K562 (cell line): ENCODE measurements around the gene AP1M2. TPM values are rescaled to one million over a fixed set of nuclear protein-coding genes. Genes with fewer than 3 reads are reported as not detected.

Experiments
- ATAC-seq: fragments of 200-7000 bp; cut with Tn5 transposase; 3 replicates; pipeline ENCODE4 v1.9.1; 2020; ENCODE audit warnings: moderate library complexity
- BruUV-seq: library from RNA; stranded (reverse); fragments of 400-500 nt; replicated peaks from 2 replicates; lab custom pipeline; 2021; lab: Mats Ljungman, UMichigan
- CTCF ChIA-PET: fragments of 300-600 bp; formaldehyde crosslinking; extraction: SDS; loops from one replicate; lab custom pipeline; 2021; ENCODE audit warnings: low intra/inter-chr PET ratio; lab: Yijun Ruan, JAX
- POLR2A ChIA-PET: fragments of 300-600, 350-650 bp; sonication (Branson Sonifier 250); formaldehyde crosslinking; extraction: SDS; loops from one replicate; lab custom pipeline; 2021; ENCODE audit warnings: antibody characterized with exemption, inconsistent platforms; lab: Yijun Ruan, JAX
- DNase-seq, 4 experiments: peaks; one replicate each; pipeline versions ENCODE4 v3.0.0 to v3.0.0-alpha.2; 2011 to 2018; ENCODE audit warnings: low spot score in 3 of 4, mixed read lengths in 3 of 4; ENCODE audit errors: extremely low read depth in 1 of 4
- FAIRE-seq: peaks from 2 replicates; lab custom pipeline; 2011; peaks lifted over from hg19 to GRCh38; lab: Jason Lieb, UNC
- H2AFZ ChIP-seq: 2 replicates; pipeline ENCODE4 v1.6.0; 2011; ENCODE audit warnings: low read depth, low read length, control low read depth, inconsistent platforms
- H3K27ac ChIP-seq: fragments of 200-600 bp; 3 replicates; pipeline ENCODE4 v1.8.0; 2011; ENCODE audit warnings: low read depth, mild to moderate bottlenecking, control low read depth, inconsistent platforms, low read length, moderate library complexity, mixed read lengths; ENCODE audit errors: extremely low read depth
- H3K27me3 ChIP-seq, 2 experiments: fragments of 300-600 bp in 1 of 2; 2 replicates in 1 of 2; 3 replicates in 1 of 2; pipeline versions ENCODE4 v1.6.0 to v1.8.0; 2011; ENCODE audit warnings: inconsistent platforms in 2 of 2, low read length in 2 of 2, mild to moderate bottlenecking in 1 of 2, mixed read lengths in 1 of 2, moderate library complexity in 1 of 2; ENCODE audit not compliant: control insufficient read depth in 2 of 2, insufficient read depth in 2 of 2
- H3K36me3 ChIP-seq: fragments of 300-600 bp; 3 replicates; pipeline ENCODE4 v1.8.0; 2011; ENCODE audit warnings: mild to moderate bottlenecking, low read length, inconsistent platforms; ENCODE audit not compliant: control insufficient read depth, insufficient read depth
- H3K4me1 ChIP-seq, 2 experiments: fragments of 200-600 bp in 1 of 2; replicated peaks in 1 of 2; 2 replicates in 1 of 2; 3 replicates in 1 of 2; pipeline versions ENCODE4 v1.5.1 to v1.8.0; 2011; ENCODE audit warnings: inconsistent platforms in 2 of 2, low read length in 2 of 2, mild to moderate bottlenecking in 1 of 2, mixed read lengths in 1 of 2, moderate library complexity in 1 of 2; ENCODE audit not compliant: control insufficient read depth in 2 of 2, insufficient read depth in 2 of 2
- H3K4me2 ChIP-seq: 2 replicates; pipeline ENCODE4 v1.6.1; 2011; ENCODE audit warnings: low read length, control low read depth, inconsistent platforms, mixed read lengths; ENCODE audit not compliant: insufficient read depth
- H3K4me3 ChIP-seq: fragments of 200-600 bp; sonication (generic), shearing (Covaris generic); 2 replicates; pipeline ENCODE4 v1.5.1; 2016; ENCODE audit warnings: control low read depth, inconsistent platforms
- H3K79me2 ChIP-seq: fragments of 200-600 bp; 3 replicates; pipeline ENCODE4 v1.8.0; 2011; ENCODE audit warnings: low read length, inconsistent platforms; ENCODE audit not compliant: control insufficient read depth, insufficient read depth
- H3K9ac ChIP-seq, 2 experiments: 2 replicates each; pipeline versions ENCODE4 v1.6.0 to v1.6.1; 2011; ENCODE audit warnings: low read depth in 2 of 2, low read length in 2 of 2, control low read depth in 1 of 2, inconsistent platforms in 1 of 2, mild to moderate bottlenecking in 1 of 2, mixed read lengths in 1 of 2; ENCODE audit not compliant: insufficient read depth in 1 of 2
- H3K9me1 ChIP-seq: one replicate; pipeline ENCODE4 v1.6.0; 2011; ENCODE audit warnings: inconsistent platforms, mild to moderate bottlenecking, low read length, moderate library complexity; ENCODE audit not compliant: control insufficient read depth, insufficient read depth
- H3K9me3 ChIP-seq: replicated peaks from 2 replicates; pipeline ENCODE4 v1.5.1; 2011; ENCODE audit warnings: low read depth, low read length, inconsistent platforms; ENCODE audit not compliant: control insufficient read depth, insufficient read depth
- H4K20me1 ChIP-seq: replicated peaks from 2 replicates; pipeline ENCODE4 v1.6.1; 2011; ENCODE audit warnings: low read length, inconsistent platforms, mixed read lengths; ENCODE audit not compliant: control insufficient read depth, insufficient read depth
- CUX1 ChIP-seq: fragments of 200-800 bp; sonication (Bioruptor generic); IDR thresholded peaks from 2 replicates; pipeline ENCODE4 v1.6.1; 2016; ENCODE audit warnings: missing genetic modification characterization, missing compliant biosample characterization
- E2F1 ChIP-seq: sonication (generic); formaldehyde crosslinking; IDR thresholded peaks from 2 replicates; pipeline ENCODE4 v1.8.1; 2023; ENCODE audit warnings: mild to moderate bottlenecking, missing genetic modification reagents, moderate library complexity
- KDM1A ChIP-seq, 2 experiments: fragments of 450-650 bp; IDR thresholded peaks; 2 replicates each; pipeline ENCODE4 v1.6.1; 2016; ENCODE audit warnings: mild to moderate bottlenecking in 2 of 2
- MCM7 ChIP-seq, 2 experiments: fragments of 450-650 bp; IDR thresholded peaks; 2 replicates each; pipeline ENCODE4 v1.6.1; 2016 to 2018
- NCOA1 ChIP-seq: fragments of 450-650 bp; IDR thresholded peaks from 2 replicates; pipeline ENCODE4 v1.6.1; 2016; ENCODE audit warnings: low read depth
- NCOA6 ChIP-seq: fragments of 450-650 bp; IDR thresholded peaks from 2 replicates; pipeline ENCODE4 v1.6.1; 2017; ENCODE audit warnings: mild to moderate bottlenecking
- OTX1 ChIP-seq: fragments of 450-650 bp; formaldehyde crosslinking; IDR thresholded peaks from 2 replicates; pipeline ENCODE4 v1.4.0; 2022; ENCODE audit warnings: mild to moderate bottlenecking
- RBM34 ChIP-seq: fragments of 200-400 bp; formaldehyde crosslinking; IDR thresholded peaks from 2 replicates; pipeline ENCODE4 v1.6.1; 2018; ENCODE audit warnings: low read length, borderline replicate concordance; ENCODE audit not compliant: insufficient read depth
- ZFX ChIP-seq: sonication (generic); formaldehyde crosslinking; IDR thresholded peaks from 2 replicates; pipeline ENCODE4 v1.8.0; 2022; ENCODE audit warnings: mild to moderate bottlenecking, missing genetic modification reagents, moderate library complexity
- WGBS: fragments of 100-300 bp; shearing (Covaris generic); methylation state at CpG from one replicate; pipeline ENCODE4 v1.1.6; 2016; ENCODE audit warnings: low coverage, mixed read lengths; ENCODE audit not compliant: insufficient coverage; ENCODE audit errors: missing lambda C conversion rate; 5-methylcytosine and 5-hydroxymethylcytosine counted together
- in situ Hi-C: fragments of 300-500 bp; cut with MboI; formaldehyde crosslinking; loops from 4 replicates; pipeline ENCODE4 v1.15.0; 2018; ENCODE audit warnings: inconsistent platforms, mixed read lengths
- intact Hi-C: fragments of 100-400 bp; cut with micrococcal nuclease; formaldehyde crosslinking; loops from 2 replicates; pipeline ENCODE4 v1.14.2; 2022
- polyA plus RNA-seq, 8 experiments: library from polyadenylated mRNA; depleted of rRNA in 4 of 8; stranded (reverse) in 5 of 8; unstranded in 3 of 8; fragments of >200 nt; fragmentation: Nextera tagmentation in 2 of 8; fragmentation: Illumina TruSeq in 1 of 8; extraction: Ambion mirVana in 2 of 8; extraction: Trizol in 1 of 8; gene quantifications; 2 replicates each; pipeline versions ENCODE4 v1.2.1 to v1.2.3, GENCODE V29; 2011 to 2014; ENCODE audit warnings: inconsistent platforms in 1 of 8, missing spikeins in 1 of 8
- total RNA-seq, 7 experiments: library from RNA; depleted of rRNA in 6 of 7; stranded (reverse); fragments of >200 nt in 6 of 7; fragmentation: Illumina TruSeq in 2 of 7; extraction: Trizol in 2 of 7; gene quantifications; 2 replicates each; pipeline versions ENCODE4 v1.2.1 to v1.2.3, GENCODE V29; 2011 to 2021; ENCODE audit warnings: low replicate concordance in 1 of 7
- TF ChIP-seq, protein P1 (sequence below): fragments of 250-450 bp; sonication (Bioruptor Pico); IDR thresholded peaks from 2 replicates; pipeline ENCODE4 v1.4.0; 2020

Gene AP1M2
- total and polyA plus RNA-seq, 9 of the 15 experiments (the other 6 are each of a cell fraction or from before 2014, with no cell fraction given), result 0.33 to 1.4 (median 0.89) TPM; not detected in 1

GRCh38 chr19:10582091-10582490, 5.0 kb downstream of the AP1M2 start:
- H3K4me1 ChIP-seq, result peaks cover 9 to 18% of the 10 kb centered on the region in 2 experiments; a peak in 4 of 5 replicates
- DNase-seq (no peak), ATAC-seq (no peak), FAIRE-seq (no peak)
- intact Hi-C loops (loop anchor here (5.0 kb wide), 1 partner anchor 40 kb away; the partner anchor contains the start of gene ATG4D), in situ Hi-C loops (loop anchor here (5.0 kb wide), 2 partner anchors 60 to 115 kb away; no protein-coding TSS in a partner anchor)
- H3K27ac ChIP-seq, result no peak overlapping the region
- H3K9me3 ChIP-seq, result no peaks in the 10 kb centered on the region
- ChIA-PET CTCF (interaction anchor here (0.6 to 4.0 kb wide), 3 partner anchors 63 to 118 kb away, joined by 3 to 84 read pairs (median 50); partner anchors contain the start of gene QTRT1), POLR2A (interaction anchor here (0.6 to 1.9 kb wide), 10 partner anchors 8 to 137 kb away, joined by 3 to 9 read pairs (median 4); partner anchors contain the start of gene KEAP1)
- no peaks in the 10 kb centered on the region for H4K20me1 ChIP-seq
- no peaks in the 10 kb centered on the region for H3K36me3 ChIP-seq
- no peak overlapping the region for H3K4me3 ChIP-seq
- 56% methylated on average over 12 of the region's 13 CpGs for WGBS
- TF ChIP-seq, protein P1, sequence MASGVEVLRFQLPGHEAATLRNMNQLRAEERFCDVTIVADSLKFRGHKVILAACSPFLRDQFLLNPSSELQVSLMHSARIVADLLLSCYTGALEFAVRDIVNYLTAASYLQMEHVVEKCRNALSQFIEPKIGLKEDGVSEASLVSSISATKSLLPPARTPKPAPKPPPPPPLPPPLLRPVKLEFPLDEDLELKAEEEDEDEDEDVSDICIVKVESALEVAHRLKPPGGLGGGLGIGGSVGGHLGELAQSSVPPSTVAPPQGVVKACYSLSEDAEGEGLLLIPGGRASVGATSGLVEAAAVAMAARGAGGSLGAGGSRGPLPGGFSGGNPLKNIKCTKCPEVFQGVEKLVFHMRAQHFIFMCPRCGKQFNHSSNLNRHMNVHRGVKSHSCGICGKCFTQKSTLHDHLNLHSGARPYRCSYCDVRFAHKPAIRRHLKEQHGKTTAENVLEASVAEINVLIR (CRISPR knock-in tag), result no peak
- no peak for TF ChIP-seq MCM7 (IDR thresholded peaks at IDR 0.05)
- no peak for TF ChIP-seq NCOA1
- no peak for TF ChIP-seq KDM1A (IDR thresholded peaks at IDR 0.05)
- no peak for TF ChIP-seq E2F1 (CRISPR knock-in tag)
- no peak for TF ChIP-seq NCOA6
- no peak for TF ChIP-seq OTX1 (CRISPR knock-in tag)
- TF ChIP-seq RBM34, result no peak
- TF ChIP-seq ZFX (CRISPR knock-in tag), result no peak
- TF ChIP-seq CUX1 (CRISPR knock-in tag), result no peak
- H3K4me2 ChIP-seq, result no peak overlapping the region
- H3K9me1 ChIP-seq, result peaks cover 2% of the 10 kb centered on the region
- no TSS peak for BruUV-seq
- H3K9ac ChIP-seq, result no peak overlapping the region
- H3K27me3 ChIP-seq, result peaks cover 0 to 6% of the 10 kb centered on the region in 2 experiments; a peak in 2 of 5 replicates
- H3K79me2 ChIP-seq, result no peaks in the 10 kb centered on the region
- no peak overlapping the region for H2AFZ ChIP-seq
